T47D (cell line): Measurements from ENCODE around the gene SMIM31.

Experiments used
- DNase-seq, 2 experiments: peaks; one replicate each; pipeline versions ENCODE4 v3.0.0 to v3.0.0-alpha.2; 2011 to 2012; ENCODE audit warnings: low read depth in 1 of 2, low spot score in 1 of 2
- JUND ChIP-seq: IDR thresholded peaks from 2 replicates; pipeline ENCODE4 v1.6.1; 2012; ENCODE audit warnings: low read depth
- in situ Hi-C: cut with HindIII; loops from 2 replicates; pipeline ENCODE4 v1.10.0; 2016; ENCODE audit warnings: low sequenced_read_pairs, low pct_unique_long_range_greater_than_20kb

Gene SMIM31

GRCh38 chr4:164753873-164754488 lies at the start of gene SMIM31:
Gene SMIM31, plus strand, starts transcription at chr4:164754131. Its CDS starts 16,313 bp downstream, at chr4:164770444.
- in situ Hi-C loops = no loop called here
- peak in 1 of 2 experiments; percentile 64 for DNase-seq
- TF ChIP-seq JUND = no peak

DNA sequence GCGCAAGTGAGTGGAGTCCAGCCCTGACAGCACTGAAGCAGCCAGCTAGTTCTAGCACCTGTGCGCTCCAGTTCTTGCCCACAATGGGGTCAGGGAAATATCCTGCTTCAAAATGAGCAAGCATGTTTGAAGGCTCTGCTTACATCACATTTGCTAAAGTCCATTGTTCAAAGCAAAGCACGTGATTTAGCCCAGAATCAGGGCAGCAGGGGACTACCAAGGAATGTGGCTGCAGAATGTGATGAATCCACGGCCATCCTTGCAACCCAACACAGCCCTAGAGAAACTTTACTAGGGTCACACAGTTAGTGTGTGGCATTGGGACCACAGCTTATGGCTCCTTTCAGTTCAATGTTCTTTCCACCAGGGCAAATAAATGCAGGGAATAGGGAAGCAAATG lies 47.3 kb upstream of the SMIM31 start:
- in situ Hi-C loops = no loop called here
- DNase-seq = no peak
- TF ChIP-seq JUND = no peak

DNA sequence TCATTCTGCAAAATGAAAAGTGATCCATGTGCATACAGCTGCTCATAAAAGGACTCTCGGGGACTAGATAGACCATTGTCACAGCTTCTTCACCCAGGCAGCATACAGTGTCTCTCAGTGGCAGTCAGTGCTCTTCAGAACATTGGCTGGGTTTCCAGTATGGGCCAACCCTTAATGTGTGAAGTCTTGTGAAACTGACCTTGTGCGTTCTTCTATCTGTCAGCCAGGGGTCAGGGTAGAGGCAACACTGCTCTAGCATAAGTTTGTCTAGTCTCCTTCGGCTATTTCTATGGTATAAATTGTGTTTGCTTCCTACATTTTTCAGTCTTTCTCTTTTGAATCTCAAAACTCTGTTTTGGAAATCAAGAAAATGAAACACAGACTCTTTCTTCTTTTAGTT lies 37.0 kb upstream of the SMIM31 start:
- in situ Hi-C loops = no loop called here
- TF ChIP-seq JUND = no peak
- peak in 1 of 2 experiments; percentile 40 for DNase-seq

GRCh38 chr4:164718827-164719226 lies 35.1 kb upstream of the SMIM31 start:
- in situ Hi-C loops = no loop called here
- no peak for DNase-seq
- no peak for TF ChIP-seq JUND

GRCh38 chr4:164725066-164725465 lies 28.9 kb upstream of the SMIM31 start:
- in situ Hi-C loops = no loop called here
- no peak for DNase-seq
- TF ChIP-seq JUND = no peak

DNA sequence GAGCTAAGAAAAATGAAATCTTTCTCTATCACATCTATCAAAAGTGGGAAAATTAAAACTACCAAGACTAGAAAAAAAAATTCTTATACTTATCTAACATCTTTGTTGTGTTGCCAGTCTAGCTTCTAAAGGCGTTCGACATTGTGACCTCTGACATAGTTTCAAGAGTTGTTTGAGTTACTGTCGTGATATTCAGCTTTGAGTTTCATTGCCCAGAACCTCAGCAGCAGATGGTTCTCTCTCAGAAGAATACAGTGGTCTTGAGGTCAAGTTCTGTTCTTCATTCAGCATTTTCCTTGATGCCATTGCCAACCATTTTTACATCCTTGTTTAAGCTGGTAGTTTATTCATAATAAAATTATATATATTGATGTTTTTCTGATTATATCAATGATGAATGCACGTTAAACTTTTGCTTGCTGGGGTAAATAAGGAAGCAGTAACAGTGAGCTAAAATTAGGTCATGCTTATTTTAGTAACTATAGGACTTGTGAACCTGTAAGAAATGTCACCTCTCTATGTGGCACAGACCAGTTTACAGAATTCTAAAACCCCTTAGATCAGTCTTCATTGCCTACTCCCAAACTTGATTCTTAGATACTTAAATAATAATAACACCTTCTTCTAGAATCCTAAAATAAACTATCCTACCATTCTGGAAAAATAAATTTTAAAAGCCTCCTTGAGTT lies 23.1 kb upstream of the SMIM31 start:
- DNase-seq = no peak
- TF ChIP-seq JUND = no peak
- in situ Hi-C loops = no loop called here

GRCh38 chr4:164731827-164732474 lies 22.0 kb upstream of the SMIM31 start:
- TF ChIP-seq JUND = no peak
- in situ Hi-C loops = no loop called here
- peak; percentile 12 to 59 for DNase-seq

GRCh38 chr4:164734484-164734883 lies 19.4 kb upstream of the SMIM31 start:
- in situ Hi-C loops = no loop called here
- no peak for TF ChIP-seq JUND
- no peak for DNase-seq

DNA sequence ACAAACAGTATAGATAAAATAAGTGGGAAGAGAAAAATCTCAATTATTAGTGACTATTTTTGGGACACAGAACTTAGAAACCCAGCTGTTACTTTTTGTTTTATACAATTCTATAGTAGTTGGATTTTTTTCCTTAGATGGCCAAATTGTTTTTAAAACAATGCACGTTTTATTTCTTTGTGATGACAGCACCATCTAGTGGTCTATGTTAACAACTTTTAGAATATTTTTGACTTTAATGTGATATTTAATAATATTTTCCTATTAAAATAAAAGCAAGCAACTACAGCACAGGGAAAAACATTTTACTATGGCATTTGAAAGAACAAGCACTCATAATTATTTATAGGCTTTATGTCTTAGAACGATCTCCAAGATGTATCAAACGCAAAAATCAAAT lies 5.6 kb upstream of the SMIM31 start:
- no peak for TF ChIP-seq JUND
- peak; percentile 18 to 29 for DNase-seq
- in situ Hi-C loops = no loop called here

DNA sequence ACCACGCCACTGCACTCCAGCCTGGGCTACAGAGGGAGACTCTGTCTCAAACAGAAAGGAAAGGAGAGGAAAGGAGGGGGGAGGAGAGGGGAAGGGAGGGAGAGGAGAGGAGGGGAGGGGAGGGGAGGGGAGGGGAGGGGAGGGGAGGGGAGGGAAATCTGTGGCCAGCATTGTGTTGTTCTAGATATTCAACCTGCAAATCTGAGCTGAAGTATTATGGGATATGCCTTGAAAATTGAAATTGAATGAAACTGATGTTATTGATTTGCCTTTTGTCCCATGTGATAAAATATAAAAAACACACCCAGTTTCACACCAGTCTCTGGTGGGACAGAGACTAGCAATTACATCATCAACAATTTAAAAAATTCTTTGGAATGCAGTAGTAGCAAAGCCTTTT lies 1.5 kb downstream of the SMIM31 start:
- no peak for DNase-seq
- TF ChIP-seq JUND = no peak
- in situ Hi-C loops = no loop called here

GRCh38 chr4:164756686-164757085 lies 2.8 kb downstream of the SMIM31 start:
- in situ Hi-C loops = no loop called here
- DNase-seq = no peak
- no peak for TF ChIP-seq JUND

GRCh38 chr4:164761241-164761640 lies 7.3 kb downstream of the SMIM31 start:
- no peak for TF ChIP-seq JUND
- no peak for DNase-seq
- in situ Hi-C loops = no loop called here

- DNase-seq = no peak
- in situ Hi-C loops = no loop called here
- TF ChIP-seq JUND = no peak
These were observed 7.9 kb downstream of the SMIM31 start for GRCh38 chr4:164761746-164762275.
